HEK293T (cell line): ENCODE measurements around the gene HAGHL.

Experiments used
- ARNT ChIP-seq: fragments of 450-650 bp; IDR thresholded peaks from 2 replicates; pipeline ENCODE4 v1.6.1; 2017; ENCODE audit warnings: mild to moderate bottlenecking
- ELF4 ChIP-seq: fragments of 450-650 bp; IDR thresholded peaks from 2 replicates; pipeline ENCODE4 v1.6.1; 2017; ENCODE audit warnings: antibody characterized with exemption
- FOXM1 ChIP-seq: fragments of 450-650 bp; IDR thresholded peaks from 2 replicates; pipeline ENCODE4 v1.6.1; 2017; ENCODE audit warnings: mild to moderate bottlenecking, borderline replicate concordance
- L3MBTL2 ChIP-seq: fragments of 450-650 bp; conservative IDR thresholded peaks from 2 replicates; pipeline ENCODE4 v1.6.1; 2016; ENCODE audit warnings: mild to moderate bottlenecking
- SP1 ChIP-seq: fragments of 450-650 bp; IDR thresholded peaks from 2 replicates; pipeline ENCODE4 v1.6.1; 2017
- SUZ12 ChIP-seq: fragments of 450-650 bp; IDR thresholded peaks from 2 replicates; pipeline ENCODE4 v1.6.1; 2016; ENCODE audit warnings: mild to moderate bottlenecking

DNA sequence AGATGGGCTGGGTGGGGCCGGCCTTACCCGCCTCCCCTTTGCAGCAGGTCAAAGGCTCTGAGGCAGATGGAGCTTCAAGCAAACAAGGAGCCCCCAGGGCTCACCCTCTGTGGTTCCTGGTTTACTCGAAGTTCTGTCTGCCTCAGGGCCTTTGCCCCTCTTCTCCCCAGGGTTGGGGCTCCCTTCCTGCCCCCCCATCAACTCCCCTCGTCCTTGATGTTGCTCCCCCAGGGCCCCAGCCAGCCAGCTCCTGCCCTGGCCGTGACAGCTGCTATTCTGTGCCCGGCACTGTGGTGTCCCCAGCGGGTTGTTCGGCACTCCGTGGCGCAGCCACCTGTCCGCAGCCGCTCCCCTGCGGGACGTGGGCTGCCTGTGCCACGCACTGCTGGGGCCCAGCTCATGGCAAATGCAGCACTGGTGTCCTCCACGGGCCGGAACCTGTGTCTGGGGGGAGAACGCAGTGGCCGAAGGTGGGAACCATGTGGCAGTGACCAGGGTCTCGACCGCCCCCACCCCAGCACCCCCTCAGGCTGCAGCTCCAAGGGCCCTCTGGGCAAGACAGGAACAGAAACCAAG lies 16.3 kb upstream of the HAGHL start:
- no peak for TF ChIP-seq SUZ12
- TF ChIP-seq ARNT: no peak
- no peak for TF ChIP-seq L3MBTL2
- no peak for TF ChIP-seq ELF4
- TF ChIP-seq FOXM1: no peak
- TF ChIP-seq SP1: no peak
